ENCODE results near the gene TCHHL1. TPM values are rescaled to one million over a fixed set of nuclear protein-coding genes. Genes with fewer than 3 reads are reported as not detected.

The TCHHL1 gene
- total and polyA plus RNA-seq, 2 donors: 0.05 to 0.16 TPM

- 91% methylated on average over 3 of the region's 3 CpGs for WGBS
- H3K4me3 ChIP-seq (ENCODE audit: low read length in 2 of 2): no peak overlapping the region
- no peaks in the 10 kb centered on the region for H3K4me1 ChIP-seq (ENCODE audit: control insufficient read depth in 2 of 2, insufficient read depth in 2 of 2, low read length in 2 of 2)
- peaks cover 2 to 23% of the 10 kb centered on the region in 2 donors for H3K27me3 ChIP-seq (ENCODE audit: control insufficient read depth in 2 of 2, insufficient read depth in 1 of 2, low read length in 1 of 2)
- DNase-seq (ENCODE audit: low read depth in 6 of 9, low spot score in 9 of 9): no peak
- H3K36me3 ChIP-seq (ENCODE audit: control insufficient read depth in 2 of 2, insufficient read depth in 2 of 2, low read length in 1 of 2): no peaks in the 10 kb centered on the region
- H3K9me3 ChIP-seq (ENCODE audit: control insufficient read depth in 2 of 2, insufficient read depth in 1 of 2, low read length in 1 of 2): no peaks in the 10 kb centered on the region
- no peak overlapping the region for H3K27ac ChIP-seq (ENCODE audit: low read depth in 1 of 2, low read length in 1 of 2)
Measured at GRCh38 chr1:152071123-152071522, 17.7 kb downstream of the TCHHL1 start.

GRCh38 chr1:152067929-152068328, 20.9 kb downstream of the TCHHL1 start:
- no peak for DNase-seq (ENCODE audit: low read depth in 6 of 9, low spot score in 9 of 9)
- Histone ChIP-seq H3K27ac (ENCODE audit: low read depth in 1 of 2, low read length in 1 of 2) (no peak overlapping the region), H3K4me1 (ENCODE audit: control insufficient read depth in 2 of 2, insufficient read depth in 2 of 2, low read length in 2 of 2) (no peaks in the 10 kb centered on the region), H3K27me3 (ENCODE audit: control insufficient read depth in 2 of 2, insufficient read depth in 1 of 2, low read length in 1 of 2) (peaks cover 2 to 15% of the 10 kb centered on the region in 2 donors), H3K36me3 (ENCODE audit: control insufficient read depth in 2 of 2, insufficient read depth in 2 of 2, low read length in 1 of 2) (no peaks in the 10 kb centered on the region), H3K4me3 (ENCODE audit: low read length in 2 of 2) (no peak overlapping the region), H3K9me3 (ENCODE audit: control insufficient read depth in 2 of 2, insufficient read depth in 1 of 2, low read length in 1 of 2) (no peaks in the 10 kb centered on the region)
- WGBS: 85% methylated on average over 1 of the region's 1 CpG

GRCh38 chr1:152067150-152067549, 21.7 kb downstream of the TCHHL1 start:
- Histone ChIP-seq H3K27ac (ENCODE audit: low read depth in 1 of 2, low read length in 1 of 2) (no peak overlapping the region), H3K4me3 (ENCODE audit: low read length in 2 of 2) (no peak overlapping the region), H3K9me3 (ENCODE audit: control insufficient read depth in 2 of 2, insufficient read depth in 1 of 2, low read length in 1 of 2) (no peaks in the 10 kb centered on the region), H3K36me3 (ENCODE audit: control insufficient read depth in 2 of 2, insufficient read depth in 2 of 2, low read length in 1 of 2) (no peaks in the 10 kb centered on the region), H3K4me1 (ENCODE audit: control insufficient read depth in 2 of 2, insufficient read depth in 2 of 2, low read length in 2 of 2) (no peaks in the 10 kb centered on the region), H3K27me3 (ENCODE audit: control insufficient read depth in 2 of 2, insufficient read depth in 1 of 2, low read length in 1 of 2) (peaks cover 2 to 11% of the 10 kb centered on the region in 2 donors)
- no peak for DNase-seq (ENCODE audit: low read depth in 6 of 9, low spot score in 9 of 9)

GRCh38 chr1:152061952-152062351, 26.9 kb downstream of the TCHHL1 start:
- Histone ChIP-seq H3K36me3 (ENCODE audit: control insufficient read depth in 2 of 2, insufficient read depth in 2 of 2, low read length in 1 of 2) (no peaks in the 10 kb centered on the region), H3K4me1 (ENCODE audit: control insufficient read depth in 2 of 2, insufficient read depth in 2 of 2, low read length in 2 of 2) (no peaks in the 10 kb centered on the region), H3K27ac (ENCODE audit: low read depth in 1 of 2, low read length in 1 of 2) (no peak overlapping the region), H3K27me3 (ENCODE audit: control insufficient read depth in 2 of 2, insufficient read depth in 1 of 2, low read length in 1 of 2) (peaks cover 2 to 11% of the 10 kb centered on the region in 2 donors), H3K9me3 (ENCODE audit: control insufficient read depth in 2 of 2, insufficient read depth in 1 of 2, low read length in 1 of 2) (no peaks in the 10 kb centered on the region), H3K4me3 (ENCODE audit: low read length in 2 of 2) (no peak overlapping the region)
- no peak for DNase-seq (ENCODE audit: low read depth in 6 of 9, low spot score in 9 of 9)

- Histone ChIP-seq H3K27ac (ENCODE audit: low read depth in 1 of 2, low read length in 1 of 2) (no peak overlapping the region), H3K36me3 (ENCODE audit: control insufficient read depth in 2 of 2, insufficient read depth in 2 of 2, low read length in 1 of 2) (no peaks in the 10 kb centered on the region), H3K27me3 (ENCODE audit: control insufficient read depth in 2 of 2, insufficient read depth in 1 of 2, low read length in 1 of 2) (peaks cover 5 to 29% of the 10 kb centered on the region in 2 donors), H3K4me1 (ENCODE audit: control insufficient read depth in 2 of 2, insufficient read depth in 2 of 2, low read length in 2 of 2) (peaks cover 2 to 10% of the 10 kb centered on the region in 2 donors), H3K4me3 (ENCODE audit: low read length in 2 of 2) (no peak overlapping the region), H3K9me3 (ENCODE audit: control insufficient read depth in 2 of 2, insufficient read depth in 1 of 2, low read length in 1 of 2) (no peaks in the 10 kb centered on the region)
- no peak for DNase-seq (ENCODE audit: low read depth in 6 of 9, low spot score in 9 of 9)
- 86% methylated on average over 13 of the region's 13 CpGs for WGBS
Measured at GRCh38 chr1:152053375-152053774, 35.5 kb downstream of the TCHHL1 start.

- Histone ChIP-seq H3K4me1 (ENCODE audit: control insufficient read depth in 2 of 2, insufficient read depth in 2 of 2, low read length in 2 of 2) (peaks cover 8 to 17% of the 10 kb centered on the region in 2 donors), H3K36me3 (ENCODE audit: control insufficient read depth in 2 of 2, insufficient read depth in 2 of 2, low read length in 1 of 2) (no peaks in the 10 kb centered on the region), H3K27ac (ENCODE audit: low read depth in 1 of 2, low read length in 1 of 2) (no peak overlapping the region), H3K27me3 (ENCODE audit: control insufficient read depth in 2 of 2, insufficient read depth in 1 of 2, low read length in 1 of 2) (peaks cover 5 to 24% of the 10 kb centered on the region in 2 donors), H3K9me3 (ENCODE audit: control insufficient read depth in 2 of 2, insufficient read depth in 1 of 2, low read length in 1 of 2) (no peaks in the 10 kb centered on the region), H3K4me3 (ENCODE audit: low read length in 2 of 2) (no peak overlapping the region)
- 35% methylated on average over 11 of the region's 11 CpGs for WGBS
- peak in 8 of 9 donors; percentile 49 to 85 (median 71) for DNase-seq (ENCODE audit: low read depth in 6 of 9, low spot score in 9 of 9)
Measured at GRCh38 chr1:152052606-152053005, 36.3 kb downstream of the TCHHL1 start.

- 69% methylated on average over 6 of the region's 6 CpGs for WGBS
- Histone ChIP-seq H3K27ac (ENCODE audit: low read depth in 1 of 2, low read length in 1 of 2) (no peak overlapping the region), H3K27me3 (ENCODE audit: control insufficient read depth in 2 of 2, insufficient read depth in 1 of 2, low read length in 1 of 2) (peaks cover 5 to 20% of the 10 kb centered on the region in 2 donors), H3K9me3 (ENCODE audit: control insufficient read depth in 2 of 2, insufficient read depth in 1 of 2, low read length in 1 of 2) (no peaks in the 10 kb centered on the region), H3K36me3 (ENCODE audit: control insufficient read depth in 2 of 2, insufficient read depth in 2 of 2, low read length in 1 of 2) (no peaks in the 10 kb centered on the region), H3K4me3 (ENCODE audit: low read length in 2 of 2) (no peak overlapping the region), H3K4me1 (ENCODE audit: control insufficient read depth in 2 of 2, insufficient read depth in 2 of 2, low read length in 2 of 2) (peaks cover 15 to 27% of the 10 kb centered on the region in 2 donors)
- DNase-seq (ENCODE audit: low read depth in 6 of 9, low spot score in 9 of 9): peak in 1 of 9 donors; percentile 14
Measured at GRCh38 chr1:152050886-152051675, 37.8 kb downstream of the TCHHL1 start.

- WGBS: 95% methylated on average over 8 of the region's 8 CpGs
- Histone ChIP-seq H3K9me3 (ENCODE audit: control insufficient read depth in 2 of 2, insufficient read depth in 1 of 2, low read length in 1 of 2) (no peaks in the 10 kb centered on the region), H3K27ac (ENCODE audit: low read depth in 1 of 2, low read length in 1 of 2) (no peak overlapping the region), H3K4me3 (ENCODE audit: low read length in 2 of 2) (no peak overlapping the region), H3K36me3 (ENCODE audit: control insufficient read depth in 2 of 2, insufficient read depth in 2 of 2, low read length in 1 of 2) (no peaks in the 10 kb centered on the region), H3K27me3 (ENCODE audit: control insufficient read depth in 2 of 2, insufficient read depth in 1 of 2, low read length in 1 of 2) (peaks cover 2 to 15% of the 10 kb centered on the region in 2 donors), H3K4me1 (ENCODE audit: control insufficient read depth in 2 of 2, insufficient read depth in 2 of 2, low read length in 2 of 2) (peaks cover 15 to 27% of the 10 kb centered on the region in 2 donors)
- no peak for DNase-seq (ENCODE audit: low read depth in 6 of 9, low spot score in 9 of 9)
Measured at GRCh38 chr1:152049291-152050083, 39.4 kb downstream of the TCHHL1 start.

- WGBS: 52% methylated on average over 6 of the region's 6 CpGs
- H3K9me3 ChIP-seq (ENCODE audit: control insufficient read depth in 2 of 2, insufficient read depth in 1 of 2, low read length in 1 of 2): no peaks in the 10 kb centered on the region
- H3K4me3 ChIP-seq (ENCODE audit: low read length in 2 of 2): peak overlapping the region; percentile 13 to 43
- H3K27ac ChIP-seq (ENCODE audit: low read depth in 1 of 2, low read length in 1 of 2): peak overlapping the region; percentile 95 to 98
- peaks cover 2 to 8% of the 10 kb centered on the region in 2 donors for H3K27me3 ChIP-seq (ENCODE audit: control insufficient read depth in 2 of 2, insufficient read depth in 1 of 2, low read length in 1 of 2)
- peaks cover 15 to 27% of the 10 kb centered on the region in 2 donors for H3K4me1 ChIP-seq (ENCODE audit: control insufficient read depth in 2 of 2, insufficient read depth in 2 of 2, low read length in 2 of 2)
- DNase-seq (ENCODE audit: low read depth in 6 of 9, low spot score in 9 of 9): no peak
- no peaks in the 10 kb centered on the region for H3K36me3 ChIP-seq (ENCODE audit: control insufficient read depth in 2 of 2, insufficient read depth in 2 of 2, low read length in 1 of 2)
Measured at GRCh38 chr1:152048416-152049009, 40.4 kb downstream of the TCHHL1 start.
